HG02571 (cell line): ENCODE results near the gene DDR1.

Experiments
- ATAC-seq: cut with Tn5 transposase; IDR thresholded peaks from one replicate; pipeline ENCODE4 v1.9.1; 2021; ENCODE audit warnings: mild to moderate bottlenecking, moderate library complexity; ENCODE audit not compliant: unreplicated experiment

The DDR1 gene

GRCh38 chr6:30942338-30943060 lies 58.2 kb downstream of the DDR1 start:
- no peak for ATAC-seq

- ATAC-seq = no peak
Observed at GRCh38 chr6:30944051-30944450, 59.7 kb downstream of the DDR1 start.

GRCh38 chr6:30945281-30945680 lies 61.0 kb downstream of the DDR1 start:
- ATAC-seq = no peak

GRCh38 chr6:30947231-30947630 lies 62.9 kb downstream of the DDR1 start:
- ATAC-seq = no peak

- no peak for ATAC-seq
Observed at GRCh38 chr6:30948811-30949210, 64.5 kb downstream of the DDR1 start.
